DMS 273 (cell line): ENCODE measurements around the gene DOCK3.

ENCODE experiments used
- DNase-seq: peaks from one replicate; lab custom pipeline; 2025; ENCODE audit not compliant: unreplicated experiment; lab: John Stamatoyannopoulos, UW

The DOCK3 gene

DNA sequence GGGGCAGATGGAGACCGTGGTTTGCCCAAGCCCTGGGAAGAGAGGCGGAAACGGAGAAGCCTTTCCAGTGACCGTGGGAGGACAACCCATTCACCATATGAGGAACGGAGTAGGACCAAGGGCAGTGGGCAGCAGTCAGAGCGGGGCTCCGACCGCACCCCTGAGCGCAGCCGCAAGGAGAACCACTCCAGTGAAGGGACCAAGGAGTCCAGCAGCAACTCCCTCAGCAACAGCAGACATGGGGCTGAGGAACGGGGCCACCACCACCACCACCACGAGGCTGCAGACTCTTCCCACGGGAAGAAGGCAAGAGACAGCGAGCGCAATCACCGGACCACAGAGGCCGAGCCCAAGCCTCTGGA lies 718.4 kb downstream of the DOCK3 start:
- DNase-seq = no peak

GRCh38 chr3:51393564-51393963 lies 718.8 kb downstream of the DOCK3 start:
- no peak for DNase-seq

DNA sequence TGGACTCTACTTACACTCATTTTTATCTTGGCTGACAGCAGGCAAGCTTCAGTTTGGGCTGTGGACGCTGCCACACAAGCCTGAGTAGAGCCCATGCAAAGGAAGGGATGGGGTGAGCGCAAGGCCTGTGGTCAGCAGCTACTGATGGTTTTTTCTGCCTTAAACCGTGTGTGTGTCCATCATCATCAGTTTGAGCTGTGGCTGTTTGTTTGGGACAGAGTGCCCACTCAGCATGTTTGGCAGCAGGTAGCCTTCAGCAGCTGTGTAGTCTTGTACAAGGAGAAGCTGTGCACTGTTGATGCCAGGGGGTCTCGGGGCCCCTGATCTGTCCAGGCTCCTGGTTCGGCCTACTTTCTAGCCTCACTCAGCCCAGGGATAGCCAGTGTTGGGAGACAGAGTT lies 719.8 kb downstream of the DOCK3 start:
- DNase-seq = no peak

GRCh38 chr3:51395493-51396213 lies 720.9 kb downstream of the DOCK3 start:
- no peak for DNase-seq

GRCh38 chr3:51396401-51396800 lies 721.7 kb downstream of the DOCK3 start:
- no peak for DNase-seq

DNA sequence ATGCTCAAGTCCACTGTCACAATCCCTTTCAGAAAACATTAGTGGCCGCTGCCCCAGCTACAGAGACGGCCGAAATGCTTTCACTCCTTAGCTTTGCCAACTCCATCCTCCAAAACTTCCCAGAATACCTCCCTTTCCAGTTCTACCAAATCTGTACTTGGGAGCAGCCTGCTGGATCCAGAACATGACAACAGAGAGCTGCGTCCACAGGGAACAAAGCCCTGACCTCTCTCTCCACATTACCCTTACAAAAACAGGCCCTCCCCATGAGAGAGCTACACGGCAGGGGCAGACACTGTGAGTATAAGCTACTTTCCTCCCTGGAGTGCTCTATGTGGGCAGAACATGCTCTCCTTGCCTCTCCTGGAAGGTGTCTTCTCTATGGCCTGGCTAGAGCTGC lies 722.7 kb downstream of the DOCK3 start:
- DNase-seq = no peak

- DNase-seq = no peak
These were observed 724.0 kb downstream of the DOCK3 start for GRCh38 chr3:51398595-51399310.

GRCh38 chr3:51400166-51400565 lies 725.4 kb downstream of the DOCK3 start:
- DNase-seq = no peak

DNA sequence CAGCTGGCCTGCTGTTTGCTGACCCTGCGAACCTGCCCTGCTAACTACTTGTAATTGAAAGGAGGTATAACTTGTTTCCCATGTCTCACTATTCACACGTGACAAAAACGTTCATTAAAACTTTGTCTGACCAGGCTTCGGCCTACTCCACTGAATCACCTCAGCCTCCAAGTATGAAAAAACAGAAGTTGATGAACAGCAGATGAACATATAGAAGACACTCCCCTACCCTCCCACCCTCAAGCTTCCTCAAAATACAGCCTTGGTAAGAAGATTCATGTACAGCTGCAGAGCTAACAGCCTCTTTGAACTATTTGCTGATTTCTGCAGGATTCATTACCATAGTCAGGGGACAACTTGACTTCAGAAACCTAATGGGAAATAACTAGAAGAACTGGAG lies 727.0 kb downstream of the DOCK3 start:
- no peak for DNase-seq

GRCh38 chr3:51403675-51404074 lies 728.9 kb downstream of the DOCK3 start:
- DNase-seq = no peak

DNA sequence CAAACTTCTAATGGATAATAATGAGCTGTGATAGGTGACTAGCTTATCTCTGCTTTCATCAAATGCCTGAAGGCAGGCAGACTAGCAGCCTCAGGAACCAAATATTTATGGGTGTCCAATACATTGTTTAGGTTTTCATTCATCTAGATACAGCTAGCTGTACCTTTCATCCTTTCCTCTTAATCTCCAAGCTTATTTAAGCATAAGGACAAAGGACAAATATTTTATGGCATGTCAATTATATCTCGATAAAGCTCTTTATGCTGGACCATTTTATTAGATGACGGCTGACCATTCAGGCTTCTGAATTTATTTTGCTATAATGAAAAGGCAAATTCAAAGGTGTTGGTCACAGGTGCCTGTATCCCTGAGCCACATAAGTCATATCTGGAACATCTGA lies 733.3 kb downstream of the DOCK3 start:
- no peak for DNase-seq

- DNase-seq = no peak
These were observed 734.1 kb downstream of the DOCK3 start for GRCh38 chr3:51408813-51409212.

DNA sequence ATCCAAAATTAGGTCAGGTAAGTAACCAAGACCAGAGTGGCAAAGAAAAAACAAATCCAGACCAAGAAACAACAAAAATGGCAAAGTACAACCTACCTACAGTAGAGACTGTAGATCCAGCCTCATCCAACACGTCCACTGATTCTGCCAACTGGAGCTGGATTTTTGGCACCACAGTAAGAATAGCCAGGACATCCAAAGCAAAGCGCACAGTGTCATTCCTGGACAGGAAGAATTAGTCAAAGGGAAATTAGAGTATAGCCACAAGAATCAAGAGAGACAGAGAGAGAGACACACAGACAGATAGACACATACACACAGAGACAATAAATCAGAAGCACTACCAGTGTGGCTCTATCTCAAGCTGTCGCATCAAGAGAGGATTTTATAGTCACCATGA lies 747.5 kb downstream of the DOCK3 start:
- DNase-seq = no peak

DNA sequence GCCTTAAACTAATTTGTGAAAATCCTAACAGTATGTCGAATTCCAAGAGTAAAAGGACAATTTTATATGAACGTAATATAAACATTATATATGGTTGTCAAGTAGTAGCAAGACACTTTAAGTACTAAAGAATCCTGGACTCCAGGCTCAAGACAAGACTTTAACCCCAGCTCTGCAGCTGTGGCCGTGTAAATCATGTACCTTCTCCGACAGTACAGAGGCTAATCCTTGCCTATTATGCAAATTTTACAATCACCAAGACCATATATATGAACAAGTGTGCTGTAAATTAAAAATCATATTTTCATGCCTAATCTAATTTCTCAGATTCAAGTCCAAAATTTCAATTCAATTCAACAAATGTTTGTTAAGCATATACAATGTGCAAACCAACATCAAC lies 752.2 kb downstream of the DOCK3 start:
- DNase-seq = no peak

GRCh38 chr3:51429138-51429537 lies 754.4 kb downstream of the DOCK3 start:
- no peak for DNase-seq
